HG02840 (cell line): ENCODE results near the gene LRRC9.

ENCODE experiments used
- ATAC-seq: cut with Tn5 transposase; IDR thresholded peaks from one replicate; pipeline ENCODE4 v1.9.1; 2021; ENCODE audit warnings: mild to moderate bottlenecking, moderate library complexity, moderate number of reproducible peaks; ENCODE audit not compliant: unreplicated experiment, low FRiP score

LRRC9 gene

DNA sequence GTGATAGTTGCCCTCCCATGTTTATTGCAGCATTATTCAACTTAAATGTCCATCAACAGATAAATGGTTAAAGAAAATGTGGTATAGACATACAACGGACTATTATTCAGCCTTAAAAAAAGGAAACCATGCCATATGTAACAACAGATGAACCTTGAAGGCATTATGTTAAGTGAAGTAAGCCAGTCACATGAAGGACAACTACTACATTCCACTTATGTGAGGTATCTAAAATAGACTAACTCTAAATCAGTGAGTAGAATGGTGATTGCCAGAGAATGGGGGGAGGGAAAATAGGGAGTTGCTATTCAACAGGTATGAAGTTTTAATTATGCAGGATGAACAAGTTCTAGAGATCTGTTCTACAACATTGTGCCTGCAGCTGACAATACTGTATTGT lies 181.8 kb downstream of the LRRC9 start:
- no peak for ATAC-seq

DNA sequence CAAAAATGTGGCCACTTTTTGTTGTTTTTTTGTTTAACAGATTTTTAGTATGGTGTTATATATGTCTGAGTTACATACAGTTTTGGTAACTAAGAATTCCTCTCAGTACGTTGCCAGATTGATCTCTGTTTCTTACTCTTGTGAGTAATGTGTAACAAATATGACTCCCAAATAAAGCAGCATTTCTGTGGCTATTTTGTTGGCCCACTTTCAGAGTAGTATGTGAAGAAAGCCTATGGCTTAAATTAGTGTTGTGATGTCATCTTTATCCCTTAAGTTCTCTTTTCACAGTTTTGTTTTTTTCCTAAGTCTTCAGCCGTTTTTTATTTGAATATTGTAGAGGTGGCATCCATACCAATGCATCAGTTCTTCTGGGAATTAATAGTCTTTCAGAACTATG lies 182.4 kb downstream of the LRRC9 start:
- ATAC-seq = no peak

DNA sequence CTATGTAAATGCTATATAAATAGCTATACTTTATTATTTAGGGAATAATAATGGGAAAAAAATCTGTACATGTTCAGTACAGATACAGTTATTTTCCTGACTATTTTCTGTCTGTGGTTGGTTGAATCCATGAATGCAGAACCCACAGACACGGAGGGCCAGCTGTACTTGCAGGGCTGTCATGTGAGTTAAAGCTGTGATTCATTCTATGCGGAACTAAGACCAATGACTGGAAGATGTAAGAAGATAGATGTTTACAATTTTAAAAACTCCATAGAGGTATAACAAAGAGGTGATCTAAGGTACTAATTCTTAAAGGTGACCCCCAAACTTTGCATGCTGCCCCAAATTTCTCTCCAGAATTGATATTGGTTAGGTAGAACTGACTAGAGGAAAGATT lies 186.4 kb downstream of the LRRC9 start:
- no peak for ATAC-seq

DNA sequence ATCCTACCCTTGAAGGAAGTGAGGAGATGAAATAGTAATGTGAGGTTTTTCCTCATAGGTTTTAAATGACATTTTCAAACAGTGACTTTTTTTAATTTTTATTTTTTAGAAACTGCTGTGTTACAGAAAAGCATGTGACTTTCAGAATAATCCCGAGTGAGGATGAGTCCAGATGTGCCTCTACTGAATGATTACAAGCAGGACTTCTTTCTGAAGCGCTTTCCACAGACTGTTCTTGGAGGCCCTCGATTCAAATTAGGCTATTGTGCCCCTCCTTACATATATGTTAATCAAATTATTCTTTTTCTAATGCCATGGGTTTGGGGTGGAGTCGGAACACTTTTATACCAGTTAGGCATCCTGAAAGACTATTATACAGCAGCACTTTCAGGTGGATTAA lies 187.5 kb downstream of the LRRC9 start:
- no peak for ATAC-seq

DNA sequence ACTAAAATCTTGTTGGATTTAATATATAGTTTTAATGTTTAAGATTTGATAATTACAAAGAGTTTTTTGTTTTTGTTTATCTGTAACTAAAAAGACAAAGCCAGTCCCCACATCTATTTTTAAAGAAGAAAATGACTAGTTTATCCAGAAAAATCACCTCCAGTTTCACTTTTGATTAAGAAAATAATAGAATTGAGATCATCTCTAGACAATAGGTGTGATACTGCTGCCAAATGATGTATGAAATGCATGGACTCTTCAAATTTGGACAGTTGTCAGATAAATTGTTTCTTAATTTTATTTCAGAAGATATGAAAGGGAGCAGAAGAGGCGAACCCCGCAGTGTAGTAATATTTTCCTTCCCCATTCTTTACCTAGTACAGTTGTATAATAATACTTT lies 191.8 kb downstream of the LRRC9 start:
- no peak for ATAC-seq
